Left ventricle myocardium superior (tissue), 1 donor: ENCODE data around the gene PIP4K2A. TPM values are rescaled to one million over a fixed set of nuclear protein-coding genes. Genes with fewer than 3 reads are reported as not detected.
"Not testable (repeated sequence)": the region's sequence is repeated elsewhere in the genome, so short reads cannot be mapped to it uniquely, and the experiment has no call there.

Experiments used
- ATAC-seq: fragments of 200-7000 bp; cut with Tn5 transposase; one replicate; pipeline ENCODE4 v1.9.1; 2020; ENCODE audit warnings: mild to moderate bottlenecking, moderate library complexity
- DNase-seq: peaks from one replicate; pipeline ENCODE4 v3.0.0-alpha.2; 2020
- intact Hi-C: fragments of 100-400 bp; cut with micrococcal nuclease; formaldehyde crosslinking; loops from one replicate; pipeline ENCODE4 v1.11.0; 2022
- long read RNA-seq: library from polyadenylated mRNA; unstranded; transcript quantifications from one replicate; pipeline ENCODE4 v2.0.0, GENCODE V29; 2021
- total RNA-seq: library from RNA; stranded (reverse); fragmentation: NEBNext Ultra II Directional; extraction: Animal tissue kit (Norgen Biotek cat#: 25700); gene quantifications from one replicate; pipeline ENCODE4 v1.2.1, GENCODE V29; 2021
- donor health status: DM: no; HTN: yes; CAD: no; lungs with severe emphysema.

PIP4K2A gene
- 12.1 TPM for total RNA-seq
- long read RNA-seq, transcript PIP4K2A-202 (10 exons, 3,802 nt): major isoform, 5 of 8 reads
- long read RNA-seq, partial matches to known transcripts: 2 of 8 reads
- long read RNA-seq, other reads (novel, unspliced or antisense): 1 of 8 reads

GRCh38 chr10:22714479-22715289 lies at the start of gene PIP4K2A:
Gene PIP4K2A, minus strand, starts transcription at chr10:22714578. Its CDS starts 252 bp downstream, at chr10:22714326.
- intact Hi-C loops: loop anchor here (10.0 kb wide), 1 partner anchor 390 kb away; the partner anchor contains the start of gene BMI1
- DNase-seq (peak; percentile 91), ATAC-seq (peak; percentile 92)

- intact Hi-C loops: no loop called here
- DNase-seq: no peak
Measured at GRCh38 chr10:22761569-22762220, 47.3 kb upstream of the PIP4K2A start.

GRCh38 chr10:22760025-22760424 lies 45.6 kb upstream of the PIP4K2A start:
- DNase-seq: no peak
- ATAC-seq: no peak
- intact Hi-C loops: no loop called here

More at GRCh38 chr10:22761569-22762220, 47.3 kb upstream of the PIP4K2A start:
- ATAC-seq: no peak

GRCh38 chr10:22758867-22759266 lies 44.5 kb upstream of the PIP4K2A start:
- intact Hi-C loops: no loop called here
- DNase-seq (no peak), ATAC-seq (no peak)

- DNase-seq (no peak), ATAC-seq (no peak)
- intact Hi-C loops: no loop called here
Measured at GRCh38 chr10:22754296-22754695, 39.9 kb upstream of the PIP4K2A start.

- intact Hi-C loops: no loop called here
- DNase-seq: no peak
- no peak for ATAC-seq
Measured at GRCh38 chr10:22753786-22754185, 39.4 kb upstream of the PIP4K2A start.

GRCh38 chr10:22752272-22752889 lies 38.0 kb upstream of the PIP4K2A start:
- ATAC-seq (no peak), DNase-seq (no peak)
- intact Hi-C loops: no loop called here

- ATAC-seq: no peak
- no peak for DNase-seq
- intact Hi-C loops: no loop called here
Measured at GRCh38 chr10:22750131-22750530, 35.8 kb upstream of the PIP4K2A start.

- intact Hi-C loops, DNase-seq, ATAC-seq: not testable (repeated sequence)
Measured at GRCh38 chr10:22744858-22745257, 30.5 kb upstream of the PIP4K2A start.

GRCh38 chr10:22742678-22743077 lies 28.3 kb upstream of the PIP4K2A start:
- DNase-seq (no peak), ATAC-seq (peak; percentile 32)
- intact Hi-C loops: no loop called here

GRCh38 chr10:22741631-22742030 lies 27.3 kb upstream of the PIP4K2A start:
- intact Hi-C loops, ATAC-seq, DNase-seq: not testable (repeated sequence)

- DNase-seq (no peak), ATAC-seq (no peak)
- intact Hi-C loops: no loop called here
Measured at GRCh38 chr10:22740180-22740579, 25.8 kb upstream of the PIP4K2A start.

- peak; percentile 63 for ATAC-seq
- peak; percentile 49 for DNase-seq
- intact Hi-C loops: no loop called here
Measured at GRCh38 chr10:22737587-22737986, 23.2 kb upstream of the PIP4K2A start.

GRCh38 chr10:22736134-22736533 lies 21.8 kb upstream of the PIP4K2A start:
- no peak for DNase-seq
- ATAC-seq: no peak
- intact Hi-C loops: no loop called here

GRCh38 chr10:22733992-22734391 lies 19.6 kb upstream of the PIP4K2A start:
- no peak for ATAC-seq
- intact Hi-C loops: no loop called here
- no peak for DNase-seq

GRCh38 chr10:22727663-22728062 lies 13.3 kb upstream of the PIP4K2A start:
- ATAC-seq (no peak), DNase-seq (no peak)
- intact Hi-C loops: no loop called here

- intact Hi-C loops: no loop called here
- DNase-seq (no peak), ATAC-seq (no peak)
Measured at GRCh38 chr10:22727112-22727511, 12.7 kb upstream of the PIP4K2A start.

GRCh38 chr10:22724773-22725172 lies 10.4 kb upstream of the PIP4K2A start:
- no peak for DNase-seq
- intact Hi-C loops: no loop called here
- ATAC-seq: no peak

- no peak for ATAC-seq
- DNase-seq: no peak
- intact Hi-C loops: no loop called here
Measured at GRCh38 chr10:22723783-22724182, 9.4 kb upstream of the PIP4K2A start.

GRCh38 chr10:22723343-22723779 lies 9.0 kb upstream of the PIP4K2A start:
- intact Hi-C loops: no loop called here
- DNase-seq (no peak), ATAC-seq (peak; percentile 47)
